Calu3 (cell line): Measurements from ENCODE around the gene WNT6. TPM values are rescaled to one million over a fixed set of nuclear protein-coding genes. Genes with fewer than 3 reads are reported as not detected.

Experiments used
- BruUV-seq: library from RNA; stranded (reverse); fragments of 400-500 nt; replicated peaks from 2 replicates; lab custom pipeline; 2021; lab: Mats Ljungman, UMichigan
- CTCF ChIA-PET: fragments of 300-600 bp; sonication (Branson Sonifier 250); formaldehyde crosslinking; loops from one replicate; lab custom pipeline; 2022; ENCODE audit warnings: antibody characterized with exemption; lab: Charles Lee
- DNase-seq: peaks from one replicate; pipeline ENCODE4 v3.0.0; 2022
- H3K27ac Mint-ChIP-seq: one replicate; pipeline ENCODE4 v1.8.0; 2022; ENCODE audit warnings: mixed read lengths; ENCODE audit not compliant: unreplicated experiment
- H3K27me3 Mint-ChIP-seq: one replicate; pipeline ENCODE4 v1.8.0; 2022; ENCODE audit warnings: mixed read lengths; ENCODE audit not compliant: unreplicated experiment
- H3K36me3 Mint-ChIP-seq: one replicate; pipeline ENCODE4 v1.8.0; 2022; ENCODE audit warnings: mild to moderate bottlenecking, moderate library complexity, mixed read lengths; ENCODE audit not compliant: insufficient read depth, unreplicated experiment
- H3K4me1 Mint-ChIP-seq: one replicate; pipeline ENCODE4 v1.8.0; 2022; ENCODE audit warnings: mild to moderate bottlenecking, low read depth, mixed read lengths; ENCODE audit not compliant: unreplicated experiment
- H3K4me3 Mint-ChIP-seq: one replicate; pipeline ENCODE4 v1.8.0; 2022; ENCODE audit warnings: mild to moderate bottlenecking, low read depth, moderate library complexity, mixed read lengths; ENCODE audit not compliant: unreplicated experiment
- H3K9me3 Mint-ChIP-seq: one replicate; pipeline ENCODE4 v1.8.0; 2022; ENCODE audit warnings: low read depth, mixed read lengths; ENCODE audit not compliant: unreplicated experiment
- CTCF ChIP-seq: fragments of 200-600 bp; IDR thresholded peaks from one replicate; pipeline ENCODE4 v1.8.0; 2022; ENCODE audit warnings: antibody characterized with exemption; ENCODE audit not compliant: unreplicated experiment
- intact Hi-C: fragments of 100-400 bp; cut with micrococcal nuclease; formaldehyde crosslinking; loops from one replicate; pipeline ENCODE4 v1.10.0; 2022; ENCODE audit not compliant: unreplicated experiment
- total RNA-seq: library from RNA; stranded (reverse); gene quantifications from 2 replicates; pipeline ENCODE4 v1.2.3, GENCODE V29; 2022

WNT6 gene
- total RNA-seq, 1 experiment from 2014 or later: not detected

- no peaks in the 10 kb centered on the region for H3K9me3 Mint-ChIP-seq
- intact Hi-C loops: loop anchor here (10.0 kb wide), 1 partner anchor 127 kb away; the partner anchor contains the start of gene FEV
- no peak for DNase-seq
- no peak for TF ChIP-seq CTCF
- BruUV-seq: no TSS peak
- peaks cover 100% of the 10 kb centered on the region for H3K27me3 Mint-ChIP-seq
- no peaks in the 10 kb centered on the region for H3K36me3 Mint-ChIP-seq
- H3K4me3 Mint-ChIP-seq: no peak overlapping the region
- peaks cover 33% of the 10 kb centered on the region for H3K4me1 Mint-ChIP-seq
- H3K27ac Mint-ChIP-seq: no peak overlapping the region
- CTCF ChIA-PET: no interaction called here
Measured at GRCh38 chr2:218858138-218858445, 1.5 kb upstream of the WNT6 start.

GRCh38 chr2:218858671-218859555, 692 bp upstream of the WNT6 start:
- intact Hi-C loops: loop anchor here (10.0 kb wide), 1 partner anchor 126 kb away; the partner anchor contains the start of gene FEV
- H3K27me3 Mint-ChIP-seq: peaks cover 100% of the 10 kb centered on the region
- no TSS peak for BruUV-seq
- H3K27ac Mint-ChIP-seq: no peak overlapping the region
- no peaks in the 10 kb centered on the region for H3K9me3 Mint-ChIP-seq
- peaks cover 28% of the 10 kb centered on the region for H3K4me1 Mint-ChIP-seq
- no peak for TF ChIP-seq CTCF
- no peaks in the 10 kb centered on the region for H3K36me3 Mint-ChIP-seq
- no peak for DNase-seq
- CTCF ChIA-PET: interaction anchor here (0.6 kb wide), 1 partner anchor 44 kb away, joined by 5 read pairs; no protein-coding TSS in a partner anchor
- H3K4me3 Mint-ChIP-seq: peak overlapping the region; percentile 41

GRCh38 chr2:218859988-218860831, 605 bp downstream of the WNT6 start:
- Mint-ChIP-seq H3K36me3 (no peaks in the 10 kb centered on the region), H3K9me3 (no peaks in the 10 kb centered on the region), H3K27ac (no peak overlapping the region), H3K4me1 (peaks cover 28% of the 10 kb centered on the region), H3K27me3 (peaks cover 100% of the 10 kb centered on the region), H3K4me3 (peak overlapping the region; percentile 68)
- intact Hi-C loops: loop anchor here (10.0 kb wide), 1 partner anchor 125 kb away; the partner anchor contains the start of gene FEV
- CTCF ChIA-PET: no interaction called here
- no TSS peak for BruUV-seq
- no peak for TF ChIP-seq CTCF
- no peak for DNase-seq

- H3K4me3 Mint-ChIP-seq: no peak overlapping the region
- H3K27ac Mint-ChIP-seq: no peak overlapping the region
- no peak for DNase-seq
- H3K9me3 Mint-ChIP-seq: no peaks in the 10 kb centered on the region
- CTCF ChIA-PET: no interaction called here
- BruUV-seq: no TSS peak
- peaks cover 100% of the 10 kb centered on the region for H3K27me3 Mint-ChIP-seq
- peaks cover 28% of the 10 kb centered on the region for H3K4me1 Mint-ChIP-seq
- TF ChIP-seq CTCF: no peak
- intact Hi-C loops: no loop called here
- no peaks in the 10 kb centered on the region for H3K36me3 Mint-ChIP-seq
Measured at GRCh38 chr2:218860950-218861381, 1.4 kb downstream of the WNT6 start.
